Endothelial cell of umbilical vein (primary cell): ENCODE results near the gene AGRN.

Experiments
- CTCF ChIP-seq, 2 donors: IDR thresholded peaks; 1 replicate in 1 of 2; 2 replicates in 1 of 2; pipeline ENCODE4 v1.5.1; 2011; ENCODE audit warnings: low read length in 2 of 2, mild to moderate bottlenecking in 2 of 2, moderate library complexity in 2 of 2, control low read depth in 1 of 2, inconsistent platforms in 1 of 2, low read depth in 1 of 2; ENCODE audit not compliant: insufficient read depth in 1 of 2; ENCODE audit errors: extremely low read depth in 1 of 2
- EZH2 ChIP-seq: IDR thresholded peaks from 2 replicates; pipeline ENCODE4 v1.6.1; 2012; ENCODE audit warnings: borderline replicate concordance, low read depth, mild to moderate bottlenecking, moderate library complexity, low read length, inconsistent platforms; ENCODE audit not compliant: severe bottlenecking

DNA sequence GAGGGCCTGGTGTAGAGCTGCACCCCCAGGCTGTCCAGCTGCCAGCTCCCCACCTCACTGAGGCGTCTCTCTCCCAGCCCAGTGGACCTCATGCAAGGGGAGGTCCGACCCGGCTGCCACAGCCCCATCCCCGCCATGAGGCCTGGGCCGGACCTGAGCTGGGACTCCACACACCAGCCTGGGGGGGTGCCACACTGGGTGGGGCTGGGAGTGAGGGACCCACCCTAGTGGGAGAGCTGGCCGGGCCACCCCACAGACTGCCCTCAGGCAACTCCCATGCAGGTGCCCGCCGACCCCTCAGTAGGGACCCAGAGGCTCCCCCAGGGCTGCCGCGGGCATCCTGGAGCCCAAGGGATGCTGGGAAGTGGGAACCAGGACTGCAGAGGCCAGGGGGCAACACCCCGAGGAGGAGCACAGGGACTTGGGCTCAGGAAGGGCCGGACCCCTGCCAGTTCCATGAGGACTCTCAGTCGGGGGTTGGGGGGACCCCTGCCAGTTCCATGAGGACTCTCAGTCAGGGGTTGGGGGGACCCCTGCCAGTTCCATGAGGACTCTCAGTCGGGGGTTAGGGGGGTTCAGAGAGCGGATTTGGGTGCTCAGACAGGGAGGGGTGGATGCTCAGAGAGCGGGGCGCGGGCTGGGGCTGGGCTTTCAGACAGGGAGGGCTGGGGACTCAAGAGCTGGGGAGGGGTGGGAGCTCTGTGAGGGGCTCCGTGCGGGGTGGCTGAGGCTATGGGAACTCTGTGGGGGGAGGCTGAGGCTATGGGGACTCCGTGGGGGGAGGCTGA, 55.4 kb downstream of the AGRN start:
- TF ChIP-seq CTCF (IDR thresholded peaks at IDR 0.05; ENCODE audit: extremely low read depth in 1 of 2, insufficient read depth in 1 of 2, low read depth in 1 of 2, low read length in 2 of 2), result no peak
- TF ChIP-seq EZH2, result no peak
